Brain pericyte (primary cell): ENCODE measurements around the gene LRRD1.
"Not testable (repeated sequence)": the region's sequence is repeated elsewhere in the genome, so short reads cannot be mapped to it uniquely, and the experiment has no call there.

ENCODE experiments used
- DNase-seq: peaks from one replicate; pipeline ENCODE4 v3.0.0-alpha.2; 2012; ENCODE audit warnings: low read depth, low spot score

LRRD1 gene

DNA sequence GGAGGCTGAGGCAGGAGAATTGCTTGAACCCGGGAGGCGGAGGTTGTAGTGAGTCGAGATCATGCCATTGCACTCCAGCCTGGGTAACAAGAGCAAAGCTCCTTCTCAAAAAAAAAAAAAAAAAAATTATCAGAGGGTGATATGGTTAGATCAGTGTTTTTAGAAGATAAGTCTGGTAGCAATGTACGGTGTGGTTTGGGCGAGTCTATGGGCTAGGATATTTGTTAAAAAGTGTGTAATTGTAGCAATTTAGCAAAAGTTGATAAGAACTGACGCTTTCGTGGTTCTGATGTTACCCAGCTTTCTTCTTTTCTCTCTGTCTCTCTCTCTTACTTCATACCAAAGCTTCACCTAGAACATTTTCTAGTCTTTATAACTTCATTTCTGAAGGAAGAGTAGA is 37.8 kb downstream of the LRRD1 start:
- DNase-seq, result no peak

DNA sequence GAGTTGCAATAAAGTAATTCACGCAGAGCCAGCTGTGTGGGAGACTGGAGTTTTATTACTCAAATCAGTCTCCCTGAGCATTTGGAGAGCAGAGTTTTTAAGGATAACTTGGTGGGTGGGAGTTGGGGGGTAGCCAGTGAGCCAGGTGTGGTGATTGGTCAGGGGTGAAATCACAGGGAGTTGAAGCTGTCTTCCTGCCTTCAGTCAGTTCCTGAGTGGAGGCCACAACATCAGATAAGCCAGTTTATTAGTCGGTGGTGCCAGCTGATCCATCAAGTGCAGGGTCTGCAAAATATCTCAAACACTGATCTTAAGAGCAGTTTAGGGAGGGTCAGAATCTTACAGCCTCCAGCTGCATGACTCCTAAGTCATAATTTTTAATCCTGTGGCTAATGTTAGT is 41.4 kb downstream of the LRRD1 start:
- no peak for DNase-seq

DNA sequence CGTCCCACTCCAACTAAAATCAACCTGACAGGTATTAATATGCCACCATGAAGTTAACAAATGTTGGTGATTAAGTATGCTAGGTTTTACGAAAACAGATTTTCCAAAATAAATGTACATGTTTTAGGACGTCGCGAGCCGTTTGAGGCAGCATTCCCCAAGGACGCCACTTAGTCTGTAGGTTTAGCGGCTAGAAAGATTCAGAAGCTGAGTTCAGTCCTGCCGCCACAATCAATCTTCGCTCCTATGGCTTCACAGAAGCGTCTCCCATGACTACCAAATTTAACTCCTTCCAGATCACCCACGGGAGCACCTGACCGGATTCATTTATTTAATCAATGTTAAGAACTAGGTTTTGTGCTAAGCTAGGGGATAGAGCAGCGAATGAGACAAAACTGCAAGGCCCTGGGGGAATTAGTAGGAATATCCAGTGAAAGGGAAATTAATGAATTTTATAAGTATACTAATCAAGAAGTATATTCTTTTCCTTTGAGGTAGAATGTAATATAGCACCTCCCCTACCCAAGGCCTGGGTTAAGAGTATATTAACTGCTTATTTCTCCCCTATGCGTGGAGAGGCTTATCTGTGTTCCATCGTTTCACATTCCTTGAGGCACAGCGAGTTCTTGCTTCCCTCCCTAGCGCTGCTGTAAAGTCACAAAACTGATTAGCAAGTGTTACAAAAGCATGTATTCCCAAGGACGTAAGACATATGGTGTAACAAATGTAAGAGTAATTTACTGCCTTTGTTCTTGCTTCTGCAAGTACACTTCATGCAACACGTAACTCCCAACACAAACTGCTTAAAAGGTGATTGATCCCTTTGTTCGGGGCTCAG is 43.7 kb downstream of the LRRD1 start:
- DNase-seq, result no peak

DNA sequence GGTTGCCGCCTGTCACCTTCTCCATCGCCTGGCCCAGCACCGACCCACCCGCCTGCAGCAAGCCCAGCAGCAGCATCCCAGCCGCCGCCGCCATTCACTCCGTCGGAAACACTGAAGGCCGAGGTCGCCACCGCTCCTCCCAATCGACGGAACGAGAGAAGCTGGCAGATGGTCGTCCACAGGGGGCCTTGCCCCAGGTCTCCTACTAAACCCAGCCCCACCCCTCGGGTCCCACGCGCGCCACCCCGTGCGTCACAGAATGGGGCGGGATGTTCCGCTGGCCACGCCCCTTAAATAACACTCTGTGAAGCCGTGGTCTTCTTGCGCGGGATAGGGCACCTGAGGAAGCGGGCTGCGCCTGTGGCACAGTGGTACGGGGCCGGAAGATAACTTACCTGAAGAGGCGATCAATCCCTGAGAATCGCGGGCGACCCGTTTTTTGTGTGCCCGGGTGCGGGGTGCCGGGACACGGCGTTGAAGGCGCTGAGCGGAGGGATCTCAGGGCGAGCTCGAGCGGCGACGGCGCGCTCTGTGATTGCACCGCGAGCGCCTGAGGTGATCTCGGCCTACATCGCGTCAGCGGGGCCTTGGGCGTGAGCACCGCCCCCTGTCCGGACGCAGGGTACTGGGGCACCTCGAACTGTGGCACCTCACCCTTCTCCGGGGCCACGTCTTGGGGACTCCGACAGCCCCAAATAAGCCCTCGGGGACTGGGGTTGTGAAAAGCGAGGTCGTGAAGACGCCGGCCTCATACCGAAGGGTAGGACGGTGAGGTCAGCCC is 44.5 kb downstream of the LRRD1 start, which contains the start of gene CYP51A1:
Gene CYP51A1 (minus strand): TSS at position 207 of the 781 bp plus-strand sequence. CDS start 113 bp downstream, at position 94.
- peak; percentile 93 for DNase-seq

DNA sequence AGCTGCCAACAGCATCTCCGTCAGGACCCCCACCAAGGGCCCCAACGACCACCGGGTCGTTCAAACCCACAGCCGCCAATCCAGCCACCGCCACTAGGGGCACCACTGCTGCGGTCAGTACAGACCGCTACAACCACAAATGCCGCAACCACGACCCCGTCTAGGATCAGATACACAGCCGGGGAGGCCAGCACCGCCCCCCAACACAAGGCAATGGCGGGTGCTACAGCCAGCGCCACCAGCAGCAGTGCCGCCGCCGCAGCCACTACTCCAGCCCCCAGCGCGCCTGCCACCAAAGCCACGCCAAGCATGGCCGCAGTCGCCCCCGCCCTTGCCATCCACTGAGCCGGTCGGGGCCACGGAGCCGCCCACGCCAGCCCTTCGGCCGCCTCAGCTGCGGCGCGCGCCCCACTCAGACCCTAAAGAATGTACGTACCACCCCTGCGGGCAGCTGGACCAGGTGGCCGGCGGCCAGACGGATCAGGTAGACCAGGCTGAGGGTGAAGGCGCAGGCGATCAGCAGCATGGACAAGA is 45.1 kb downstream of the LRRD1 start:
- no peak for DNase-seq

DNA sequence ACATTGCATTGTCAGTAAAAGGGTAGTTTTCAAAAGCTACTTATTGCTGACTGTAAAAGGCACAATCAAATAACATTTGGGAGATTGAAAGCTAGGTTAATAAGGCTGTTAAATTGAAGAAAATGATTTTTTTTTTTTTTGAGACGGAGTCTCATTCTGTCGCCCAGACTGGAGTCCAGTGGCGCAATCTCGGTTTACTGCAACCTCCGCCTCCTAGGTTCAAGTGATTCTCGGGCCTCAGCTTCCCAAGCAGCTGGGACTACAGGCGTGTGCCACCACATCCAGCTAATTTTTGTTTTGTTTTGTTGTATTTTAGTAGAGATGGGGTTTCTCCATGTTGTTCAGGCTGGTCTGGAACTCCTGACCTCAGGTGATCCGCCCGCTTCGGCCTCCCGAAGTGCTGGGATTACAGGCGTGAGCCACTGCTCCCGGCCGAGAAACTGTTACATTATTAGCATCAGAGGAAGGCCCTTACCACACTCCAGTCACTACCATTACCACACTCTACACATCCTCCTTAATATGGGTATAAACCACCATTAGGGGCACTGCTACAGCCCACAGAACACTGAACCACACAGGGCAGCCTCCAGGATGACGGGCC is 45.7 kb downstream of the LRRD1 start:
- DNase-seq, result peak; percentile 17

DNA sequence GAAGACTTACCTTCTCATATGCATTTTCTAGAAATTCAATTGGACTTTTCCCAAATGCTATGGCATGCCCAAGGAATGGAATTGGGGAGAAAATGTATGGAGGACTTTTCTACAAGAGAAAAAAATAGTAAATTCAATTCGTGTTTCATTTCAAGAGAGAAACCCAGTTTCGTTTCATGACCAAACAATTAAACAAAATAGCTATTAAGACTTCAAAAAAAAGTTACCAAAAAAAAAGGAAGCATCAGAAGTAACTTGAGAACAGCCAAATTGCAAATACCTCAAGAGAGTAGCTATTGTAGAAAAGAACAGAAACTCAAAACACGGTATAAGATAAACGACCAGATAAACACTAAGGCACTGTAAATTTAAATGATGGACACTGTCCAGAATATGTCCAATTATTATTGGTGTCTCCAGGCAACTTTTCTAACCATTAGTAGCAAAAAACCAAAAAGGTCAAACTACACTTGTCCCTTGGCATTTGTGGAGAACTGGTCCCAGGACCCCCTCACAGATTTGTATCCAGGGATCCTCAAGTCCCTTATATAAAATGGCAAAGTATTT is 47.1 kb downstream of the LRRD1 start:
- no peak for DNase-seq

DNA sequence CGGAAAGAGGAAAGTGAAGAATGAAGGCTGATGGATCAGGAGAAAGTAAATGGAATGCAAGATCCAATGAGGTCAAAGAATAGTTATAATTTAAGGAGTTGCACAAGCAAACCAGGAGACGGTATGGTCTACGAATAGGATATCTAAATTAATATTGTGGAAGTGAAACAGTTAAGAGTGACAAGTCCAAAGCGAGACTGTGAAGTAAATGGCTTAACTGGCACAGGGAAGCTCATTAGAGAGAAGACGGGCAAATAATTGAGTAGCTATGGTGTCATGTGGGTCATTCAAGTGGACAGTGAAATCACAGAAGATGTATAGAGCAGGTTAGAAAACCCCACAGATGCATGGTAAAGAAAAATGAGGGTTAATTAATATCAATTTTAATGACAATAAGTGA is 47.8 kb downstream of the LRRD1 start:
- DNase-seq, result no peak

DNA sequence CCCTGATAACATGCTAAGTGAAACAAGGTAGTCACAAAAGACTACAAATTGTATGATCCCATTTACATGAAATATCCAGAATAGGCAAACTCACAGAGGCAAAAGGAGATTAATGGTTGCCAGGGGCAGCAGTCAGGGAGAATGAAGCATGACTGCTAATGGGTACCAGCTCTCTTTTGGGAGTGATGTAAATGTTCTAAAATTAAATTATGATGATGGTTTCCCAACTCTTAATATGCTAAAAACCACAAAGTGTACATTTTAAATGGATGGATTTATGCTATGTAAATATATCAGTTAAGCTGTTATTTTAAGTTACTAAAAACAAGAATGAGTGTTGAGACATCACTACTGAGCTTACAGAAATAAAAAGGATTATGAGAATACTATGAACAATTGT is 57.3 kb downstream of the LRRD1 start:
- no peak for DNase-seq

DNA sequence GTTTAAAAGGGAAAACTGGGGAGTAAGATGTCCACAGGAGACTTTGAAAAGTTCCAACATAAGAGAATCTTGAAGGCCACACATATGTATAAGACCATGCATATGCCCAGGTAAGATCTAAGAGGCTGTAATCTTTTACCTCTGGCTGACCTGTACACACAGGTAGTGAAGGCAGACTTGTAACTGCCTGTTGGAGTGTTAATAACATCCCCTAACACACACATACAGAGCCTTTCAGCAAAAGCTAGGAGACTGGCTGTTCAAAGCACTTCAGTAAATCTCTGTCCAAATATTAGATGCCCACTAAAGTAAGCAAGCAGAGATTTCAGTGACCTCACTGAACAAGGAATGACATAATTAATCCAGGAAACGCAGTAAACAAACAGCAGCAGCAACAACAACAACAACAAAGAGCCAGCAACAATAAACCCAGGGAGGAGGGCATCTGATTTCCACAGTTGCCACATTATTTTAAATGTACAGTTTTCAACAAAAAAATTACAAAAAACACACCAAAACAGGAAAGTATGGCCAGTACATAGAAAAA is 59.7 kb downstream of the LRRD1 start:
- no peak for DNase-seq

DNA sequence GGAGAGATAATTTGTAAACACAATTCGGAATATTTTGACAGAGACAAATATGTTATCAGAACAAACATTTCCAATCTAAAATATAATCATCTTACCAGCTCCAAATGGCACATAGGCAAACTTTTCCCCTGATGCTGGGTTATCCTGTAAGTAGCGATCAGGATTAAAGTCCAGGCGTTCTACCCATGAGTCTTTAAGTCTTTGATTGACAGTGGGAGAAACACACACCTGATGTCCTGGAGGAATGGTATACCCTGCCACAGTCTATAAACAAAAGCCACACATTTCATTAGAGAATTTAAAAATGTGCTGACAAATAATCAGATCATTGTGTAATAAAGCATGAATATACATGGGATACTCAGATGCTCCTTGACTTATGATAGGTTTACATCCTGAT is 62.0 kb downstream of the LRRD1 start:
- DNase-seq, result no peak

DNA sequence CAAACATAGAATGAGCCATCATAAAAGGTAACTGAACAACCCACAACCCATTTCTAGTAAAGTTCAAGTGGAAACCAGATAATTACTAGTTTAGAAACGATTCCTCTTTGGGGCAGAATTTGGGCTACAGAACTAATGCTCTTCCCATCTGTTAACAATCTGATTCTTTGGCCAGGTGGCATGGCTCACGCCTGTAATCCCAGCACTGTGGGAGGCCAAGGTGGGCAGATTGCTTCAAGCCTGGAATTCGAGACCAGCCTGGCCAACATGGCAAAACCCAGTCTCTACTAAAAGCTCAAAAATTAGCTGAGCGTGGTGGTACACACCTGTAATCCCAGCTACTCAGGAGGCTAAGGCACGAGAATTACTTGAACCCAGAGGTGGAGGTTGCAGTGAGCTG is 63.1 kb downstream of the LRRD1 start:
- DNase-seq, result no peak

DNA sequence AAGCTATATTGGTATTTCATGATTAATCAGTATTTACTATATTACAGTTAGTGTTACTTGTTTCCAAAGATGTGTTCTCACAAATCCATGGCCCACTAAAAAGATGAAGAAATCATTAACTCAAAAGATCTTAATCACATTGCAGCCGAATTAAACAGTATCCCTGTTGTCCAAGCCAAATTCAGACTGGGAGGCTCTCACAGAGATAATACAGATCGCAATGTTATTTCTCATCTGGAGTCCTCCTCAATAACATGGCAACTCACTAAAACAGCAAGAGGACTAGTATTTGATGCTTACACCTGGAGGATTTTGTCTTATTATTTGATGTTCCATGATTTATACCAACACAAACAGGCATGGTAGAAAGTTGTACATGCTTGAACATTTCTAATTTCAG is 68.1 kb downstream of the LRRD1 start:
- DNase-seq, result no peak

DNA sequence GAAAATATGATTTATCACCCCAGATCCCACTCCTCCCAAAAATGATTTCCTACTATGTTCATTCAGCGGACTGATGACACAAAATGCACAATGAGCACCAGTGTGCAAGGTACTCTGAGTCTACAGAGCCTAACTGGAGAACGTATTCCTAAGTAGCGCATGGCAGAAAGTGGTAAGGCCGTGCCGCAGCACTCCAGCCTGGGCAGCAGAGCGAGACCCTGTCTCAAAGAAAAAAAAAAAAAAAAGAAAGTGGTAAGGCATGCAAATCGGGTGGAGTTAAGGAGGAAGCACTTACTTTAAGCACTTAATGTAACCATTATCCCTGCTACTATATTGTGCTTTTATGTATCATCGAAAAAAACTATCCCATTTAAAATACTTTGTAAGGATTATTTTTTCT is 70.1 kb downstream of the LRRD1 start:
- DNase-seq, result no peak

DNA sequence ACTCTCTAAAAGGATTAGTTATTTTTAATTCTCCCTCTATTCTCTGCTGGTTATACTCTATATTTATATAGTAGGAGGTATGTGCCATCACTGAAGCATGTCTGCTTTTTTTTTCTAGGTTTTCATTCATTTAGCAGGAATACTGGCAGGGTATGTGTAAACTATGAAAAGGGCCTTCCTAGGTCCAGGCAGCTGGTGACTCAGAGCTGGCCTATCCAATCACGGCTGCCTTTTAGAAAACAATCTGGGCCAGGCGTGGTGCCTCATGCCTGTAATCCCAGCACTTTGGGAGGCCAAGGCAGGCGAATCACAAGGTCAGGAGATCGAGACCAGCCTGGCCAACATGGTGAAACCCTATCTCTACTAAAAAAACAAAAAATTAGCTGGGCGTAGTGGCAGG is 76.1 kb downstream of the LRRD1 start:
- not testable (repeated sequence) for DNase-seq

DNA sequence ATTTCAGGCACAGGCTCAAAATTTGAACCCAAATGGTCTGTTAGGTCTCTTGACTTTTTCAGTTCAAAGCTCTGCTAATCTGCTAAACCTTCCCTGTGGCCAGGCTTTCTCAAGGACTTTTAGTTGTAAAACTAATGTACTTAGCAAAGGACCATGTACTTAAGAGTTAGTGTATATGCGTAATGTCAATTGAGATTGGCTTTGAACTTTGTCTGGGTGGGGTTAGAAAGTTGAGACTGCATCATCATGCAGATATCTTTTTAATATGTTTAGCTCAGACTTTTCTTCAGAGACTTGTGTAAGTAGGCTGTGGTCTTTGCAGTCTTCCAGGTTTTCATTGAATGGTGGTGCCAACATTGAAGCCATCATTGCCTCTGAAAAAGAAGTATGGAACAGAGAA is 78.4 kb downstream of the LRRD1 start:
- DNase-seq, result no peak

DNA sequence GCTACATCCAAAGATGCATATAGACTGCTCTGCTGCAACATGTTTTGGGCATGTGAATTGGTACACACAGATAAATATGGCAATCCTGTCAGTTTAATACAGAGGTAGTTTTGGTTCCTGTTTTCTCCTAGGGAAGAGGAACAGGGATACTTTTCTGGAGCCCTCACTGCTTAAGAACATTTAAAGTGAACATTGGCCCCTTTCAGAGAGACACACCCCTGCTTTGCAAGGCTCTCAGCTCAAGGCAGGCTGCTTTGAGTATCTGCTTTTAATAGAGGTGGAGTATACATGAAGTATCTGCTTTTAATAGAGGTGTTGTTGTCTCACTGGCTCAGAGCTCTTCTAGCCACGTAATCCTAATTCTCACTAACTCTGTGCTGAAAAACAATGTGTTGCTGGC is 83.6 kb downstream of the LRRD1 start:
- DNase-seq, result no peak
